HG02884 (cell line): ENCODE data around the gene CCSER1.
"Not testable (repeated sequence)": the region's sequence is repeated elsewhere in the genome, so short reads cannot be mapped to it uniquely, and the experiment has no call there.

Experiments used
- ATAC-seq: cut with Tn5 transposase; IDR thresholded peaks from one replicate; pipeline ENCODE4 v1.9.1; 2021; ENCODE audit warnings: mild to moderate bottlenecking, moderate library complexity; ENCODE audit not compliant: unreplicated experiment

The CCSER1 gene

DNA sequence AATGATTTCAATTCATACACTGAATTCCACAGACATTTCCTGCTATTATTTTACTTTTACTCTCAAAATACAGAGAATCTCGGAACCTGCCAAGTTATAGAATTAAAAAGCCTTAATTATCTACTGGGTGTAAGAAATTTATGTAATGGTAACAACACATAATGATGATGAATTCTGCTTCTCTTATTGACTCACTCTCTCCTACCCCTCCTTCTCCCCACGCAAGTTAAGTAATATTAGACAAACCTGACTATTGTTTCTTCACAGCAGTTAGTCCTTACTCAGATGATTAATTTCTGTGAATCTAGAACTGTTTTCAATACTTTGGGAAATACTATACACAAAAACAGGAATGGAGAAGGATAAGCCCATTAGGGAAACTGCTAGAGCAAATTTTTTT, 762.0 kb downstream of the CCSER1 start:
- ATAC-seq: no peak

DNA sequence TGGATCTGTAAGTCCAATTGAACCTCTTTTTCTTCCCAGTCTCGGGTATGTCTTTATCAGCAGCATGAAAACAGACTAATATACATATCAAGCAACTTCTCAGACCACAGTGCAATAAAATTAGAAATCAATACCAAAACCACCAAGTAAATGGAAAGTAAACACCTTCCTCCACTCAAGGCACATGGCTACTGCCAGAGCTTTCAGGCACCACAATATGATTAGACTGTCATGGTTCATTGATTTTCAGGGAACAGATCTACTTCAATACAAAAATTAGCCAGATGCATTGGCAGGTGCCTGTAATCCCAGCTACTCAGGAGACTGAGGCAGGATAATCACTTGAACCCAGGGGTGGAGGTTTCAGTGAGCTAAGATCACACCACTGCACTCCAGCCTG, 776.2 kb downstream of the CCSER1 start:
- not testable (repeated sequence) for ATAC-seq

DNA sequence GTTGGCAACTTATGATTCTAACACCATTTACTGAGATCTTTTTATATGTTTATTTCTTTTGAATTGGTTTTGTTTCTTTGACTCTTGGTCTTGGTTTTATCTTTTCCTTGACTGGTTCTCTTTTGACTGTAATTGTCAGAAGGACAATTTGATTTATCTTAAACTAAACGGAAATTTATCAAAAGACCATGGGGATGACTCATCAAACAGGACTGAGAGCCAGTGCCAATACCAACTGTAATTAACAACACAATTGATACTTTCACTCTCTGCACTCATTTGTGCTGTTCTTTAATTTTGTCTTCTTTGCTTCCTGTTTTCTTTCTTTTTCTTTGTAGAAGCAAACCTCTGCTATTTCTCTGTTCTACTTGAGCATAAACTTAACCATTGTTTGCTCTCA, 776.8 kb downstream of the CCSER1 start:
- ATAC-seq: no peak

DNA sequence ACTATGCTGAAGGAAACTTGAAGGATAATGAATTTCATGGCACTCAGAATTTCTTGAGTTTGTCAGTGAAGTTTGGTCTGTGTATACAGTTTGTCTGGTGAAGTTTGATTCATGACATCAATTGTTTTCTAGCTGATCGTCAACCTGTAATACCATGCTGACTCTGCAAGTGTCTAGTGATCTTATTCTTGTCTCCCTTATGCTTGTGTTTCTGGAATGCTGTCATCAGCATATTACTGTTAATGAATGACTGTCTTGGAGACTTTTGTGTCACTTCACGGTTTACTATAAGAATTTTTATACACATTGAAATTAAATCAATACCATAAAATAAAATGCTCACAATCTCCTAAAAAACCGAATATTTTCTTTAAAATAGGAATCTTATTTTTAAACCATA, 779.0 kb downstream of the CCSER1 start:
- no peak for ATAC-seq

DNA sequence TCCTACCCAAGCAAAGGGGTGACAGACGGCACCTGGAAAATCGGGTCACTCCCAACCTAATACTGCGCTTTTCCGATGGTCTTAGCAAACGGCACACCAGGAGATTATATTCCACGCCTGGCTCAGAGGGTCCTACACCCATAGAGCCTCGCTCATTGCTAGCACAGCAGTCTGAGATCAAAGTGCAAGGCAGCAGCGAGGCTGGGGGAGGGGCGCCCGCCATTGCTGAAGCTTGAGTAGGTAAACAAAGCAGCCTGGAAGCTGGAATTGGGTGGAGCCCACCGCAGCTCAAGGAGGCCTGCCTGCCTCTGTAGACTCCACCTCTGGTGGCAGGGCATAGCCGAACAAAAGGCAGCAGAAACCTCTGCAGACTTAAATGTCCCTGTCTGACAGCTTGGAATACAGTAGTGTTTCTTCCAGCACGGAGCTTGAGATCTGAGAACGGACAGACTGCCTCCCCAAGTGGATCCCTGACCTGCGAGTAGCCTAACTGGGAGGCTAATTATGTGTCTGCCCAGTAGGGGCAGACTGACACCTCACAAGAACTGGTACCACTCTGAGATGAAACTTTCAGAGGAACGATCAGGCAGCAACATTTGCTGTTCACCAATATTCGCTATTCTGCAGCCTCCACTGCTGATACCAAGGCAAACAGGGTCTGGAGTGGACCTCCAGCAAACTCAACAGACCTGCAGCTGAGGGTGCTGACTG, 784.7 kb downstream of the CCSER1 start:
- not testable (repeated sequence) for ATAC-seq

DNA sequence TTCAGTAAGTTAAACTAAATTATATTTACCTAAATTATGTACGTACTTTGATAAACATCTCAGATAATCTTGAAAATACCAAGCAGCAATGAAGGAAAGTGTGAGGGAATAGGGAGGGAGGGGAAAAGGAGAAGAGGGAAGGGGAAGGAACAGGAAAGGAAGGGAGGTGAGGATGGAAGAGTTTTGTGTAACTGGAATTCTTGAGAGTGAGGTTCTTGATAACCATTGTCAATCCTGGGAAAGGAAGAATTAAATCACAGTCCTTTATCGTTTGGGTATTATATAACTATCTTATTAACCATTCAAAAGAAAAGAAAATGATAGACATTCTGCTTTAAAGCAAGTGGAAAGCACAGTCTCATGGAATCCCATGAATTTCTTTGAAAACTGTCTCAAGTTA, 795.0 kb downstream of the CCSER1 start:
- no peak for ATAC-seq

DNA sequence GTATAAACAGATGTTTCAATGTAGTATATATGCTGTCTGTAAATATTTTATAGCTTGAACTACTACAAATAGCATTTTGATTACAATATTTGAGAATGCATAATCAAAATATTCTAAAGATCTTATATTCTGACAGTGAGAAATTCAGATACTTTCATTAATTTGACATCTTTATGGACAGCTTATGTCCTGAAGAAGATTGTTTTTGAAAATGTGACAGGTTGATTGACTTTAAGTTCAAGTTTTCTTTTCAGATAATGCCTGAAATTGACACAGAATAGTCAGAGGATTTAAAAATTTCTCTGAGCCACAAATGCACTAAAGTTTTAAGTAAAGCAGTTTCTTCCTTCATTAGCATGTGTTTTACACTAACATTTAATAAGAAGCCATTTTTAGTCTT, 799.8 kb downstream of the CCSER1 start:
- ATAC-seq: no peak

DNA sequence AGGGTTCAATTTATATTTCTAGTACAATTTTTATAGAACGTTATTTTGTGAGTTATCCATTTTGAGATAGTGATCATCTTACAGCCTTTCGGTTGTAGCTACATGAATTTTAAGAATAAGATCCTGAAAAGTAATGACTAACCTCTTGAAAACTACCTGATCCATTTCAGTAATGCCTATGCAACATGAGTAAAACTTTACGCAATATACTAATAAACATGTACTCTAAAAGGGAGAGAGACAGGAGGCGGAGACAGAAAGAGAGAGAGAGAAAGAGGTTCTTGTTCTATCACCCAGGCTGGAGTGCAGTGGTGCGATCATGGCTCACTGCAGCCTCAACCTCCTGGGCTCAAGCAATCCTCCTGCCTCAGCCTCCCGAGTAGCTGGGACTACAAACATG, 816.1 kb downstream of the CCSER1 start:
- no peak for ATAC-seq

DNA sequence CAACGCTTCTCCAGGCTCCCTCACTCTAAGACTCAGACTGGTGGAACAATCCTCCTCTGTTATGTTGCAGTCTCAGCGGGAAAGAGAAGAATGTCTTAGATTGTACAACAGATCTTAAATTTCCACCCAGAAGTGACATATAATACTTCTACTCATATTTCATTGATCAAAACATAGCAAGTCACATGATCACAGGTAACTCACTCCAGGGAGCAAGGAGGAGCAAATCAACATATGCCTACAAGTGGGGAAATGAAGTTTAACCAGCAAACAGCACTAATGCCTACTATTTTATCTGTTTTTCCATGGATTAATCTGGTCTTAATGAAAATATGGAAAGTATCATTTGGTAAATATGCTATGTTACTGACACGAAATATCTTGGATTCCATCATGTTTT, 819.8 kb downstream of the CCSER1 start:
- ATAC-seq: no peak

DNA sequence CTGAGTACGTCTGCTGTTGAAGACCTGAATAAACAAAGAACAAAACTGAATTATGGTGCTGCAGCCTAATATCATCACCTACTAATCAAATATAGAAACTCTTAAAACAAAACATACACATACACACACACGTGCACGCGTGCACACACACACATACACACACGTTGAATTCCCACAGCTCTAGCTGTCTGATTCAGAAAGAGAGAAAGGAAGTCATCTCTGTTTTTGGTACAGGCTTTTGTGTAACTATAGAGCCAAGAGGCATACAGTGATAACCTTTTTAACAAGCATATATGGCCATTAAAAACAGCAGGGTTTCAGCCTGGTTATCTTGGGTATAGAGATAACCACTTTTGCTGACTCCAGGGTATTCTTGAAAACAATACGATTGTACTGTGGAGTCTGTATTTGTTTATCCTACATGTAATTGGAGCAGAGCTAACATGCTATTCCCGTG, 823.2 kb downstream of the CCSER1 start:
- no peak for ATAC-seq

DNA sequence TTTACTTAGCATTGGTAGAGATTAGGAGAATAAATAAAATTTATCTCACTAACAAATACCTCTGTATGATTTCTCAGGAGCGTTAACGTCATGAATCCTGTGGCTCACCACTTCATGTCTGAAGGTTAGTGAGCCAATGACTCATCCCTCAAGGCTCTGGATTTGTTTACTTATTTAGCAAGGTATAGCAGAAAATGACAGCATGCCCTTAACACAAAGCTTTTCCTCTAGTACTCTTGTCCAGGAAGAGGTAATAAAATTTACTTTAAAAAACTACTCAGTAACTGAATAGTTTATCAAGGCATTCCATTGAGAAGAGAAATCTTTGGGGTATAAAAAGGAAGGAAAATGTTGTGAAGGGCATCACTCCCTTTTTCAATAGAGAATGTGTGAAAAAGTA, 823.8 kb downstream of the CCSER1 start:
- no peak for ATAC-seq

DNA sequence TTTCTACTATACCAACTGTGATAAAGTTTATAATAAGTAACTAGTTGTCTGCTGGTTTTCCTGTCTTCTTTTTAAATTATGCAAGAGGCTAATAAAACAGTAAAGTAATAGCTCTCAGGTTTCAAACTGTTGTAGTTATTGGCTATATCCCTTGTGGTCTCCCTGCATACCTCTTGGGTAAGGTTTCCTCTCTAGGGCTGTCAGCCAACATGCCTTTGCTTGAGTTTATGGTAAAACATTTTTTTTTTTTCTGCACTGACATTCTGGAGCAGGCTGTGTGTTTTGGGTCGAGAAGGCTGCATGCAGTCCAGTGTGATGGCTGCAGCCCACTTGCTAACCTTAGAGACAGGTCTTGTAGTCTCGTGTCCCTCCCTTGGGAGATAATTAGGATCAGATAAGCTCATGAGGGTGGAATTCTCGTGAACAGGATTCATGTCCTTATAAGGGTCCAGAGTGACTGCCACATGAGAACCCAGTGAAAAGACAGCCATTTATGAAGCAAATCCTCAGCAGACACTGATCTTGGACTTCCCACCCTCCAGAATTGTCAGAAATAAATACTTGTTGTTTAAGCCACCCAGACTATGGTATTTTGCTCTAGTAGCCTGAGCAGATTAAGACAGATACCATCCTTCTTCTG, 831.2 kb downstream of the CCSER1 start:
- ATAC-seq: no peak

DNA sequence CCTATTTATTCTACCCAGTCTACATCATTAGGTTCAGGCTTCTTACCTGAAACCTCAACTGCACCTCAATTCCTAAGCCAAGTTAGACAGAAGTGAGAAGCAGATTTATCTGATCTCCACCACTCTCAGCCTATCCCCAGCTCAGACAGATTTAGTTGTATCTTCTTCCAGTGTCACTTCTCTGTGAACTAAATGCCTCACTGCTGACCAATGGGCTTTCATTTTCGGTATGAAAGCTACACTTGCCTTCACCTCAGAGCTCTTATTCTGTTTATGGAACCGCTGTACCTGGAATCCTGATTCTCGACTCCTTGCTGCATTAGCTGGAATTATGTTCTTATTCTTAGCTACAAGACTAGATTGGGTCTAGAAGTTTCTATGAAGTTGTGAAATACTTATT, 833.2 kb downstream of the CCSER1 start:
- no peak for ATAC-seq

DNA sequence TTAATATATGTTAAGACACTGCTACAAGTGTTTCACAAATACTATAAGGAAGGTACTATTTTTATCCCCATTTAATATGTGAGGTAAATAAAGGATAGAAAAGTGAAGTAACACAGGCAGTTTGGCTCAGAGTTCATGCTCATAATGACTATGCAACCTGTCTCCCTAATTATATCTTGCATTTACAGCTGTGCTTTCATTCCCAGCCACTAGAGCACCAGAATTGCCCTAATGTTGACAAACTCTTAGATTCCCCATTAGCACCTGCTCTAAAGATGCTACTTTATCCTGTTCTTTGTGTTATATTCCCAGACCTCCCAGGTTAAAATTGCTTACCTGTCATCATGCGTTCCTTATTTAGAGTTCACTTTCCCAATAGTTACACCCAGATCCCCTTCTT, 833.6 kb downstream of the CCSER1 start:
- no peak for ATAC-seq

DNA sequence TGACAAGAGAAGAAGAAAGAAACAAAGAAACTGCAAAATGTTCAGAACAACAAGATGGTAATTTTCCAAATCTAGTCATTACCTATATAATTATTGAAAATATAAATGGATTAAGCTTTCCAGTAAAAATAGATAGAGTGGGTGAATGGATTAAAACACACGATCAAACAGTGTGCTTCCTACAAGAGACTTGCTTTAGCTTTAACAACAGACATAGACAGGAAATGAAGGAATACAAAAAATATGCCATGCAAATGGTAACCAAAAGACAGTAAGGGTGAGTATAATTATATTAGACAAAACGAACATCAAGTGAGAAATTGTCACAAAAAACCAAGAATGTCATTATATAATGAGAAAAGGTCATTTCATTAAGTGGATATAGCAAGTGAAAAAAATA, 842.8 kb downstream of the CCSER1 start:
- no peak for ATAC-seq

DNA sequence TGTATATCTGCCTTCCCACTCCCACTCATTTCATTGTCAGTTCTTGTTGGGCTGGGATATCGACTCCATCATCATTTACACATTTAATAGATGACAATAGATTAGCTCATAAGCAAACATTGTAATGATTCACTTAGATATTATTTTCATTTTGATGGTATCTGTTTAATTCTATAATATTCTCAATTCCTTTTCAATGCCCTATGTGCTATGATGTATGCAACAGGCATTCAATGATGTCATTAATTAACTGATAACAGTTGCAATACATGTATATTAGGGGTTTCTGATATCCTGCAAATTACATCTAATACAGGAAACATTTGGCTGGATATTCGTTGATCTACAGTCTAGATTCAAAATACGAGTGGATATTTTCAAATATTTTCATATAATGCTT, 850.5 kb downstream of the CCSER1 start:
- ATAC-seq: no peak

DNA sequence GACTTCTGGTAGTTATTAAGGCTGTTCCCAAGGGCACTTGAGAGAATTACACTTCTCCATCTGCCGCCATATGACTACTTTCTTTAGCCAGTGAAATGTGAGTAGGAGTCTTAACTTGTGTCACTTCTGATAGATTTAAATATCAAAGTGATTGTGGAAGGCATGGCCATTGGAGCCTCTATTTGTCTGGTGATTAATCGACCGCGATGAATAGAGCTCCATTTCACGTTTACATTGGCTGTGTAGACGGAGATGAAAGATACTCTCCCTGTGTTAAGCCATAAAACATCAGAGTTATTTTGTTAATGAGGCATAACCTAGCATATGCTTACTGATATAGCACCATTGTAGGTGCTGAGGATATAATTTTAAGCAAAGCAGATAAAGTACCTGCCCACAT, 852.4 kb downstream of the CCSER1 start:
- ATAC-seq: no peak

DNA sequence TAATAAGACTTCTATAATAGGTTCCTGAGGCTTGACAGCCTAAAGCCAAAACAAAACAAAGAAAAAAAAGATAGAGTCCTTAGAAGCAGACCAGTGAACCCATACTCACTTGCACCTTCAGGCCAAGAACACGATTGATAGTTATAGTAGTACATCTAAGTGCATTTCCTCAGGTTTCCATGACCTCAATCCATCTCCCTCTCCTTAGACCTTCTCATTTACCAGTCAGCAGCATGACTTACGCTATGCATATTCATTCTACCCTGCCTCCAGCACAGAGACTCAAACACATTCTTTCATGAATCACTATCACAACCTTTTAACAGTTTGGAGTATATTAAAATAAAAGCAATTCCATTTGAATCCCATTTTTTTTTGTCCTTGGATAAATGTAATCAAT, 855.6 kb downstream of the CCSER1 start:
- ATAC-seq: no peak

DNA sequence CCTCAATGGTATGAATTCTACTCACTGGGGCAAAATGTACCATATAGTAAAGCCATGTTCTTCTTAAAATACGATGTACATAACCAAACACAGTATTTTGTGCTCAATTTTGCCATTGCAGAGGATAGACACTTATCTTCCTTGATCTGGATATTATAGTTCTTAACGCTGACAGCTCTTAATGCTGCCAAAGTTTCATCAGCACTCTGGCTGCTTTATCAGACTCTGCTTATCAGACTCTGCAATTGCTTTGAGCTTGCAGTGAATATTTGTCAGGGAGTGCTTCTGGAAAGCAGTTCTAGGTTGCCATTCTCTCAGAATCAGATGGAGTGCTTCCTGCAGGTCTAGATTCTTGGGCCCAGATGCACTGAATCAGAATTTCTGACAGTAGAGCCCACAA, 863.1 kb downstream of the CCSER1 start:
- no peak for ATAC-seq

DNA sequence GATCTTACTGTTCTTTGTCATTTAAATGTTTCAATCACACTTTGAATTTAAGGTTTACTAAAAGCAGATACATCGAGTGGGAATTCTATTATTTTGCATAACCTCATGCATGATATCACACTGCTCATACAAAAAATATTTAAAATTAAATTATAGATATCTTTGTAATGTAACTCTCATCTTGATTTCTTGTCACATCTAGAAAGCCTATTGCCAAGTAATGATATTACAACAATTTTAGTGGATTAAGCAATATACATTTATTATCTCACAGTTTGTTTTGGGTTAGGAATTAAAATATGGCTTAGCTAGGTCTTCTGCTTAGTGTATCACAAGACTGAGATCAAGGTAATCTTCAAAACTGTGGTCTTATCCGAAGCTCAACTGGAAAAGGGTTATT, 865.0 kb downstream of the CCSER1 start:
- no peak for ATAC-seq

DNA sequence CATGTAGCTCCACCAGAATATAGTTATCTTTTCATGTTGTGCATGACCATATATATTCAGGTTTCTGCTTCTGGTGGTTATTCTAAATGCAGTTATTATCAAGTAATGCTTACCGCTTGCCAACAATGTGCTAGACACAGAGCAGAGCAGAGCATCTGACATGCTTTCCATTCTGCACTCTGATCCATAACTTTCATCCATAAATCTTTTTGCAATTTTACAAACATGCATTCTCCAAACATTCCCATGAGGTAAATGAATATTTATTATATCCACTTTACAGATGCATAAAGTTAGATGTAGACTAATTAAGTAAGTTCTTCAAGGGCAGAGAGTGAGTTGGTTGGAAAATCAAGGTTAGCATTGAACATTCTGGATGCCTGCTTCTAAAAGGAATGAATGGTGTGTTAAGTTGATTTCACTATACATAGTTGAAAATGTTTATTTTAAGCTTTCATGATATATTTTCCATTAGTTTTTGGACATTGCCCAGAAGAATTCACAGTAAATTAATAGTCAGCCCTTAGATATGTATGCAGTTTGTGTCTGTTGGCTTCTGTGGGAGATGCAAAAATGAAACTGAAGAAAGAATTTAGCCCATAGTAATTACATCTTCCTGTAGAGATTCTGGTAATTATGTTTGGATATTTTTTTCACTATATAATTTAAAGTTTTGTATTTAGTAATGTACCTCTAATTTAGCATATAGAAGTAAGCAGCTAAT, 867.8 kb downstream of the CCSER1 start:
- ATAC-seq: no peak

DNA sequence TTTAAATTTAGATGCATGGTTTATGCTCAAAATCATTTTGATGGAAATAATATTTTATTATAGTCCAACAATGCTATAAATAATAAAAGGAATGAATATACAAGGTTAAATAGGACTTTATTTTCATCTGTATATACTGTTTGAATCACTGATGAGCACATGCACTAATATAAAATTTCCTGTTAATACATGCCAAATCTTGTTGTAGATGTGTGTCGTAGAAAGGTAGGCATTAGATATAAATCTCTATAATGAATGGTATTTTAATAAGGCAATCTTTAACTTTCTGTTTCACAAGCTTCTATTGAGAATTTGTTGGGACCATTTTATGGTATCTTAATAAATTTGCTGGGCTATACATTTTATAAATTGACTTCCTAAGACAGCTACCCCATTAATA, 868.8 kb downstream of the CCSER1 start:
- no peak for ATAC-seq
